Cerebellar cortex (tissue), 1 donor: ENCODE results near the gene TENT5C.
A peak's percentile ranks its signal among the peaks of the same experiment; 100 is the strongest.
"Not testable (repeated sequence)": the region's sequence is repeated elsewhere in the genome, so short reads cannot be mapped to it uniquely, and the experiment has no call there.

Experiments used
- DNase-seq: peaks from one replicate; pipeline ENCODE4 v3.0.0-alpha.2; 2015; ENCODE audit warnings: low spot score

Gene TENT5C

DNA sequence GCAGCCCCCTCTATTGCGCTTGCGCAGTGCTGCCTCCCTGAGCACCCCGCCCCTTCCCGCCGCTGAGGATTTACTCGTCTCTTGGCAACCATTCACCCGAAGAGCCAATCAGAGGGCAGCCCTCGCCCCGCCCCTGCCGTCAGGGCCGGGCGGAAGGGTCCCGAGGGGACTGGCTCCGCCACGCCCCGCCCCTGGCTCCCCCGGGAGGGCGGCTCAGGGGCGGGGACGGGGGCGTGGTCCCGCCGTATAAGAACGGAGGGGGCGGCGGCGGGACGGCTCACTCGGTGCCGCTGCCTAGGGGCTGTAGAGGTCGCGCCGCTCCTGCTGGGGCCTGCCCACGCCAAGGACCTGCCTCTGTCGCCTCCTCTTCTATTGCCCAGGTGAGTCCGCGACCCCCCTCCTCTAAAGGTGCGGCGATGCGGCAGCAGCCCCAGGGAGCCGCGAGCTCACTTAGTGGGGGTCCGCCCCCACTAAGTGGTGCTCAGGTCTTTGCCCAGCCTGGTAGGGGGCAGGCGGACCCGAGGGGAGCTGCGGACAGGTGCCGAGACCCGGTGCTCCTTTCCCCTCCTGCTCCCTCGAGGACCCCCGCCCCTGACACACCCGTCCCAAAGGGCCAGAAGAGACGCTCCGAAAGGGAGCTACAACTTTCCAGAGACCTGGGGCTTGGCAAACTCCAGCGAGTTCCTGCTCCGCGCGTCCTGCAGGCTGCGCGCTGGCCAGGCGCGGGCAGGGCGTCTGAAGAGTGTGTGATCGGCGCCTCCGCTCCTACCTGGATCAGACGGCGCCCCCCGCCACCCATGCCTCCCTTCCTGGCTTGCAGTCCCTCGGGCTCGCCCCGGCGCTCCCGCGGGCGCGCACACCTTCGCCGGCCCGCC, at the start of gene TENT5C:
TENT5C (plus strand) TSS at position 275 of the 875 bp plus-strand sequence. CDS start 16,821 bp downstream, outside the sequence.
- peak; percentile 94 for DNase-seq

DNA sequence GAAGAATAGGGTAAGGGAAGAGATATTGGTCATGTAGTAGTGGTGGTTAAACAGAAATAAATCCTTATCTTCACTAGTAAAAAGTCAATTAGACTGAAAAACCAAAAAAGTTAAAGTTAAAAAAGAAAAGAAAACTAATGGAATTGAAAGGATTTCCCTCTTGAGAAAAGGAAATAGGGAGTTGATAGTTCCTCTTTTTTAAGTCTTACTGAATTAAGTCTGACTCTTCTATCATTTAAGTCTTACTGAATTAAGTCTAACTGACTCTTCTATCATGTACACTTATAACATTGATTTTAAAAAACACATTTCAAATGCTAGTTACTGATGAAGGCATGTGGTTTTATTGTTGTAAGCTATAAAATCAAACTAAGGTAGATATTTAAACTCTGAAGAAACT, 49.5 kb upstream of the TENT5C start:
- DNase-seq, result no peak

DNA sequence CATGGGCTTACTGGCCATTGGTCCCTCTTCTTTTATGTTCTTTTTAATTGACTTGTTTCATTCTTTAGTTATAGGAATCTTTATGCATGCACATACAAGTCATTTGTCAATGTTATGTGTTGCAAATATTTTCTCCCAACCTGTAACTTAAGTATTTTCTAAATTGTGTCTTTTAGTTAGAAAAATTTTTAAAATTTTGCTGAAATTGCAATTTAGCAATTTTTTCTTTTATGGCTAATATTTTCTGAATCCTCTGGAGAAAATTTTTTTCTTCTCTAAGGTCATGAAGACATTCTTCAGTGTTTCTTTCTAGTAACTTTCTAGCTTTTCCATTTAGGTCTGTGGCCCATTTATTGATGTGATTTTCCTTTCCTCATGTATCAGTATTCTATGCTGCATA, 48.9 kb upstream of the TENT5C start:
- DNase-seq, result no peak

- DNase-seq, result not testable (repeated sequence)
These were observed 47.4 kb upstream of the TENT5C start for GRCh38 chr1:117558451-117558850.

DNA sequence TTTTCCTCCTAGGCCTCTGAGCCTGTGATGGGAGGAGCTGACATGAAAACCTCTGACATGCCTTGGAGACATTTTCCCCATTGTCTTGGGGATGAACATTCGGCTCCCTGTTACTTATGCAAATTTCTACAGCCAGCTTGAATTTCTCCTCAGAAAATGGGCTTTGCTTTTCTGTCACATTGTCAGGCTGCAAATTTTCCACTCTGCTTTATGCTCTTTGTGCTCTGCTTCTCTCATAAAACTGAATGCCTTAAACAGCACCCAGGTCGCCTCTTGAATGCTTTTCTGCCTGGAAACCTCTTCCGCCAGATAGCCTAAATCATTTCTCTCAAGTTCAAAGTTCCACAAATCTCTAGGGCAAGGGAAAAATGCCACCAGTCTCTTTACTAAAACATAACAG, 46.7 kb upstream of the TENT5C start:
- DNase-seq, result no peak

DNA sequence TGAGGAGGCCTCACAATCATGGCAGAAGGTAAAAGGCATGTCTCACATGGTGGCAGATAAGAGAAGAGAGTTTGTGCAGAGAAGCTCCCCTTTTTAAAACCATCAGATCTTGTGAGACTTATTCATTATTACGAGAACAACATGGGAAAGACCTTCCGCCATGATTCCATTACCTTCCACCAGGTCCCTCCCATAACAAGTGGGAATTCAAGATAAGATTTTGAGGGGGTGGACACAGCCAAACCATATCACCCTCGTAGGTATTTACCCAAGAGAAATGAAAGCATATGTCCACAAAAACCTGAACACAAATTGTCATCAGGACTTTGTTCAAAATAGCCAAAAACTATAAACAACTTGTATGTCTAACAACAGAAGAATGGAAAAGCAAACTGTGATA, 45.9 kb upstream of the TENT5C start:
- DNase-seq, result no peak

GRCh38 chr1:117561071-117561470, 44.8 kb upstream of the TENT5C start:
- no peak for DNase-seq

GRCh38 chr1:117561551-117561950, 44.3 kb upstream of the TENT5C start:
- peak; percentile 68 for DNase-seq

DNA sequence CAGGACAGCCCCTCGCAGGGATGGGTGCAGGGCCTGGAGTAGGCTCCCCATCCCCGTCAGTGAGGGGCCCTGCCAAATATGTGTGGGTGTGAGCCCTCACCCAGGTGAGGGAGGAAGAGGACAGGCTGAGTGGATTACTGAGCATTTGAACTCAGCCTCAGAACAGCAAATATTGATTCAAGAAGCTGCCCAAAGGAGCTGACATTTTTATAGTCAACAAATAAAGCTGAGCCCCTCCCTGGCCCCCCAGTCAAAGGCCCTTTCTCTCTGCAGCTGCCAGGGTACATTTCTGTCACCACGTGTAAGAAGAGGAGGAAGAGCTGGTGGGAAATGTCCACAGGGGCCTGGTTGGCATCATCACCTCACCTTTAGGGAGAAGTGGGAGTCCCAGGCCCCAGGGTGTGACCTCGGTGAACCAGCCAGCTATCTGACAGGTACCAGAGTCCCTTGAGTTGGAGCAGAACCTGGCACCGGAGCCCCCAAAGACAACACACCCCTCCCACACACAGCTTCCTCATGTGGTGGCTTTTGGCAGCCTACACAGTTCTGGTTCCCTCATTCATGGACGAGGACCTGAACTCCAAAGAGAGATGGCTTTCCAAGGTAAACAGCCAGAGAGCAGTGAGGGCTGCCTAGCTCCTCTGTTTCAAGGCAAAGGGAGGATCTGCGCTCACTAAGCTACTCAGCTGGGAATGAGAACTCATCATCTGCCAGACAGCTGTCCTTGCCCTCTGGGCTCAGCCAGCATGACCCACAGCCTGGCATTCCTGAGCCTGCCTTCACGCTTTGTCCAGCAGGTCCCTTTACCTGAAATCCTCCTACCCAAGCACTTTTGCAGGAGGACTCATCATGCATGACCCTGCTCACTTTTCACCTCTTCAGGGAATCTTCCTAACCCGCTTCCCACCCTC, 43.0 kb upstream of the TENT5C start:
- no peak for DNase-seq

GRCh38 chr1:117563492-117563875, 42.4 kb upstream of the TENT5C start:
- DNase-seq, result no peak

DNA sequence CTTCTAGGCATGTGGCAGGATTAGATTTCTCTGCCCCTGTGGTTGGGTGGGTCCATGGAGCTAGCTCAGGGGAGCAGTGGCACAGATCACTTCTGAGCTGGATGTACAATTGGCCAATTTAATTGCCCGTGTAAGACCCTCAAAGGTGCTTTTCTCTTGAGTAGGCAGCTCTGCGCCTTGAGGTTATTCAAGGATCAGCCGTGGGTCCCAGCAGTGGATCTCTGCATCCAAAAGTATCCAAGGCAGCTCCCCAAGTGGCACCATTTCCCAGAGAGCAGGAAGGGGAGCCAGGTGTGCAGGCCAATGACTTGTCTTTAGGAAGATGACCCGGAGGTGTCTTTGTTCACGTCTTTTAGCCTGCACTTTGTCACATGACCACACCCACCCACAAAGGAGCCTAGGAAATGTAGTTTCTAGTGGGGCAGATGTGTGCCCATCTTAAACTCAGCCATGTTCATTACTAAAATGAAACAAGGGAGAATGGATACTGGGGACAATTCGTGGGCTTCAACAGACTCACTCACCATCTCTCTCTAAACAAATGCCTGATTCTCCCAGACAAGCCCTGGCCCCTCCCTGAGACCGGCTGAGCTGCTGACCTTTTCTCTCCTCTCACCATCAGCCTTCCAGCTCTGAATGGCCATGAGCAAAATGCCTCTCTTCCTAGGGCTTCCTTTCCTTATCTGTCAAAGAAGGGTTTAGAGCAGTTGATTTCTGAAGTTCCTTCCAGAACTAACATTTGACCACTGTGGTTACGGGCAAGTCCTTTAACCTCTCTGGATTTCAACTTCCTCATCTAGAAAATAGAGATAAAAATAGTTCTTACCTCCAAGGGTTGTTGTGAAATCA, 41.4 kb upstream of the TENT5C start:
- DNase-seq, result no peak

- no peak for DNase-seq
These were observed 40.7 kb upstream of the TENT5C start for GRCh38 chr1:117565076-117565556.

DNA sequence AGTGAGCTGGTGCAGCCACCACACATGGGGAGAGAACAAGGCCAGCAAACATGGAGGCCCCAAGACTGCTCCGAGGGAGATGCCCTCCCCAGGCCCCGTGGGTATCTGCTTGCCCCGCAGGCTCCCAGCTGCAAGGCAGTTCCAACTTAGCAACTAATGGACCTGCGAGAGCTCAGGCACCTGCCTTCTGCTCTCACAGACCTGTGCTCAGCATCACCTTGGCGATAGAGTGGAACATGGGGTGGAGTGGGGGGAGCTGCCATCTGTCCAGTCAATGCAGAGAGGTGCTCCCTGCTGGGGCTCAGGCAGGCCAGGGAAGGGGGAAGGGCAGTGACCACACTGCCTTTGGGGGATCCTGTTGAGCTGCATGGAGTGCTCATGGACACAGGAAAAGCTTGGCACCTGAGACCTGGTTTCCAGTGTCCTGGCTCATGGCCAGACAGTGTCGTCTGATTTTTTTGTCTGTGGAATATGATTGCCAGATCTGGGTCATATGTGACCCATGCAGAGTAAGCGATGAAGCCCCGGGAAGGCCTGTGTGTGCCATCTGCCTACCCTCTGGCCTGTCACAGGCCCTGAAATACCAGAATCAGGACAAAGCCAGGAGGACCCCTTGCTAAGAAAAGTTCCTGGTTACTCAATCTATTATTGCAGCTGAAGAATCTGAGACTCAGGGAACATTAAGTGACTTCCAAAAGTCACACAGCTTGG, 39.9 kb upstream of the TENT5C start:
- DNase-seq, result peak; percentile 95

DNA sequence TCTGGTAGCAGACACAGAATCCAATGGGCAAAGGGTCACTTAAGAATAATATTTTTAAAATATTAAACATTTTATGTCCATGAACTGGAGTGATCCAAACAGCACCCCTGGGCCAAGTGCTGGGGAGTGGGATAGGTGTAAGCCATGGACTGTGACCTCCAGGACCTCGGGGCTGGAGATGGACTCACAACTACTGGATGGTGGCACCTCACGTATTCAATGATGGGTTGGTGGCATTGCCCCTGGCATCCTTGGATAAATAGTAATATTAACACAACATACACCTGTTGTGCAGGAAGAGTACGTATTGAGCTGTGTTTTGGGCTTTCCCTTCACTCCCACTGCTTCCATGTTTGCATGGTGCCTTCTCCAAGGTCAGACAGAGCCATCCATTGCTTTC, 39.3 kb upstream of the TENT5C start:
- DNase-seq, result peak; percentile 19

- DNase-seq, result no peak
These were observed 38.4 kb upstream of the TENT5C start for GRCh38 chr1:117567435-117567834.

GRCh38 chr1:117567976-117568375, 37.9 kb upstream of the TENT5C start:
- no peak for DNase-seq

DNA sequence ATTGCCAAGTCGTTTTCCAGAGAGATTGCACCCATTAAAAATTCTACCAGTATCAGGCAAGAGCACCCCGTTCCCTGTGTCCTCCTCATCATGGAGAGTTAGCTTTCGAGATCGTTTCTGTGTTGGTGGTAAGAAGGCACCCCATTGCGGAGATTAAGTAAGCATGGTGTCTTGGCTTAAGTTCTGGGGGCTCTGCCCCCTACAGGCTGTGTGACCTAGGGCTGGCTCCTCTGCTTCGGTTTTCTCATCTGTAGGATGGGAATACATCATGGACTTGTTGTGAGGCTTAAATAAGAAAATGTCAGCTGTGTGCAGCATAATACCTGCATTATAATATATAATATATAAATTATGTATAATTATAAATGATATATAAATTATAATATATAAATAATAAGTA, 36.8 kb upstream of the TENT5C start:
- DNase-seq, result no peak

- no peak for DNase-seq
These were observed 36.0 kb upstream of the TENT5C start for GRCh38 chr1:117569856-117570255.

- DNase-seq, result no peak
These were observed 34.8 kb upstream of the TENT5C start for GRCh38 chr1:117570988-117571409.

GRCh38 chr1:117571496-117571895, 34.4 kb upstream of the TENT5C start:
- DNase-seq, result no peak

DNA sequence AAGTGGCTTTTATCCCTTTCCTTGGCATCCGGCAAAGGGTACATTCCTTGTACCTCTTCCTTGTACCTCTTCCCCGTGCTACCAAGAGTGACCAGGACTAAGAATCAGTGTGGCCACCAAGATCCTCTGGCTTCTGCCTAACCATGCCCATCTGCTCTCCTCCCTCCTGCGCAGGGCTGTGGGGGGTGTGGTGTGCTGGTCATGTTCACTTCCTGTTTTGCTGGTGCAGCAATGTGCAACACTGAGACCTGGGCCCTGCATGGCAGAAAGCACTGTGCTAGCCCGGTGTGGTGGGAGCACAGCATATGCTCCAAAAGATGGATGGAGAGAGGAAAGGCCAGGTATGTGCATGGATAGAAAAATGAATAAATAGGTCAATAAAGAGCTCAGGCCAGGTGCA, 33.3 kb upstream of the TENT5C start:
- DNase-seq, result no peak
